Measurements from ENCODE around the gene CTSA.

CTSA gene

GRCh38 chr20:45940469-45940868, 49.3 kb downstream of the CTSA start:
- DNase-seq: no peak

GRCh38 chr20:45943613-45944012, 52.5 kb downstream of the CTSA start:
- DNase-seq: no peak

GRCh38 chr20:45944151-45944964, 53.2 kb downstream of the CTSA start:
- DNase-seq: no peak

GRCh38 chr20:45944965-45945677, 54.0 kb downstream of the CTSA start:
- DNase-seq: no peak

GRCh38 chr20:45945678-45946148, 54.6 kb downstream of the CTSA start:
- DNase-seq: no peak

- no peak for DNase-seq
Observed at GRCh38 chr20:45946149-45946970, 55.2 kb downstream of the CTSA start.

GRCh38 chr20:45947110-45947866, 56.2 kb downstream of the CTSA start:
- DNase-seq: no peak

- DNase-seq: no peak
Observed at GRCh38 chr20:45948261-45948733, 57.2 kb downstream of the CTSA start.

All from 8988T (cell line).